HG02884 (cell line): ENCODE data around the gene INHBB.
"Not testable (repeated sequence)": the region's sequence is repeated elsewhere in the genome, so short reads cannot be mapped to it uniquely, and the experiment has no call there.

Source experiments
- ATAC-seq: cut with Tn5 transposase; IDR thresholded peaks from one replicate; pipeline ENCODE4 v1.9.1; 2021; ENCODE audit warnings: mild to moderate bottlenecking, moderate library complexity; ENCODE audit not compliant: unreplicated experiment

INHBB gene

DNA sequence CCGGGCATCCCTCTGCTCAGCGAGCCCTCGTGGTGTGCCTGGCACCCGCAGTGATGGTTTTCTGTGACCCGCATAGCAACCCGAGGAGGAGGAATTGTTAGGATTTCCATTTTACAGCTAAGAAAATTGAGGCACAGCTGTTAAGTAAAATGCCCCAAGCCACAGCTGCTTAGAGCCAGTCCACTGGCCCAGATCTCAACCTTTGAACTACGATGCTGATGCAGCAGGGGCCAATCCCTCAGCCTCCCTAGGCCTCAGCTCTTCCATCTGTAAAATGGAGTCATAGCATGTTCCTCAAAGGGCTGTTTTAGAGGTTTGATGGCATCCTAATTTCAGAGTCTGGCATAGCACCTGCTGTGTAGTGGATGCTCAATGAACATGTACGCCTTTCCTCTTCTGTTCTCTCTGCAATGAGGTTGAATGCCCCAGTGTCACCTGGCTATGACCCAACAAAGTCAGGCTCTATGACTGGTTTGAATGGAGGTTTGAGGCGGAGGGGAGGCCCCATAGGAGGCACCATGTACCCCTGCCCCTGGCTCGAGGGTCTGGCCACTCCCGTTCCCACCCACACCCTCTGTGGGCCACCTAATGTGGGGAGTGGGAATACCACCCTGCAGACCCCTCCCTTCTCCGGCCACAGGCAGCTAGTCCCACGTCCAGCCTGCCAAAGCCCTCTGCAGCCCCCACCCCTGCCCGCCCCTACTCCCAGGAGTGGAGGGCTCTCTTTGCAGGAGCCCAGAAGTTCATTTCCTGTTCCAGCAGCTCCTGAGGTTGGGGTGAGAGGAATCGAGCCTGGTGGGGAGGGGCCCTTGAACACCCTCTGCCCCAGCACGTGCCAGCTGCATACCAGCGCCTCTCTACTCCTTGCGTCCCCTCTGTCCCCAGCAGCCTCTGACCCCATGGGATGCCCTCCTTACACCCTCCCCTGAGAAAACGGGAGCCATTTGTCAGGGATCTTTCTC is 31.0 kb downstream of the INHBB start:
- ATAC-seq: no peak

GRCh38 chr2:120378605-120379004 is 32.7 kb downstream of the INHBB start:
- no peak for ATAC-seq

- ATAC-seq: no peak
These were observed 34.3 kb downstream of the INHBB start for GRCh38 chr2:120379916-120380893.

DNA sequence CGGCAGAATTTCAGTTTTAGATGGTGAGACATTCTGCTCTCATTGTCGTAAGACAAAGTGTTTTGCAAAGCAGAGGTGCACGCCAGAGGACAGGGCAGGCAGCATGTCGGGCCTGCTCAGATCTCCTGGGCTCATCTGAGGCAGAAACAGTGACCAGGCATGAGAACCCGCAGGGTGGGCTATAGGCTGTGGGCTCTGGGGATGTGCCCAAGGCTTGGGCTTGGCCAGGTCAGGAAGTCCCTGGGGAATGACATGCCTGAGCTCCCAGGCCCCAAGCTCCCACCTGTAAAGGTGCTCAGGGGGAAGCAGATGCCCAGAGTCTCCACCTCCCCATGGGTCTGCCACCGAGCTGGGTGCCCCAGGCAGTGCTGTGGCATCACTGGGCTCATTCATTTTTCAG is 35.3 kb downstream of the INHBB start:
- no peak for ATAC-seq

- no peak for ATAC-seq
These were observed 35.7 kb downstream of the INHBB start for GRCh38 chr2:120381661-120382060.

DNA sequence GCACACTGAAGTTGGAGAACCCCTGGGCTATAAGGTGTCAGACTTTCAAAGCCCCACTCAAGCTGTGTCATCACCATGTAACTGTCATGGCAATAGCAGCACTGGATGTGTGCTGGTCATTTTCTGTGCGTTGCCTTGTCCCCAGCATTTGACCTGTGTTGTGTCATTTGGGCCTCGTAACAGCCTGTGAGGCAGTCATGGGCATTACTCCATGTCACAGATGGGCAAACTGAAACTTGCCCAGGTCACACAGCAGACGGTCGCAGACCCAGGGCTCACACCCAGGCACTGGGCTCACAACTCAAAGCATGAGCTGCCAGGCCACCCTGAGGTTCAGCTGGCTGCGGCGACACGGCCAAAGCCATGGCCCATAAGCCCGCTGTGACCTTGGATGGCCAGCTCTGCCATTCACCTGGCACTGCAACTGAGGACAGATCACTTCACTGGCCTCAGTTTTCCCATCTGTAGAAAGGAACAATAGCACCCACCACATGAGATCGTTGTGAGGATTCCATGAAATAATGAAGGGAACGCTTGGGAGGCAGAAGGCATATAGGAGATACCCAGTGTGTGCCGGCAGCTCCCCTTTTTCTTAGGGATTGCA is 36.7 kb downstream of the INHBB start:
- ATAC-seq: no peak

- ATAC-seq: no peak
These were observed 37.3 kb downstream of the INHBB start for GRCh38 chr2:120383191-120383590.

DNA sequence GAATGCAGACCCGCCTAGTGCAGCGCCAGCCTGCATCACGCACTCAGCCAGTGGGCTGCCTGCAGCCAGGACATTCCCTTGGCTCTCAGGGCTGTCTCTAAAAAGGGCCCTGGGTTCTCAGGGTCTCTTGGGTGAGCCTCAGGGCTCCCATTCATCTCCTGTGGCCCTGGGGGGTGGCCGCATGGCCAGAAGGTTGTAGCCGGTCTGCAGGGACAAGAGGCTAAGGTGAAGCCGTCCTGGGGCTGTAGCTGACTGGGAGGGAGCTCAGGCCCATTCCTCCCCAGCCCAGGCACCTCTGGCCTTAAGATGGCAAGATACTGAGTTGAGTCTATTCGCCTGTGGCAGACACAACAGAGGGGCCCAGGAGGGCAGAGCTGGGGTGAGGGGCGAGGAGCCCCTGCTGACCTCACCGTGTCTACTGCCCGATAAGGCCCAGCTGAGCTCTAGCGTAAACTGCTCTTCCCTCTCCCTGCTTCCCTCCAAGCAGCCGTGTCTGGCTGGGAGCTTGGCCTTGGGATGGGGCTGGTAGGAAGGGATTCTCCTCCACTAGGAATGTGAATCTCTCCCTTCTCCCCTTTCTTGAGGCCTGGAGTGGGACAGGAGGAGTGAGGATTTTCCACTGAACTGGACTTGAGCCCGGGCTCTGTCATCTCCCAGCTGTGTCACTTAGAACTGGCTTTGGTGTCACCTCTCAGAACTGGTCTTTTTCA is 37.9 kb downstream of the INHBB start:
- ATAC-seq: no peak

- ATAC-seq: no peak
These were observed 38.8 kb downstream of the INHBB start for GRCh38 chr2:120384486-120385354.

GRCh38 chr2:120385355-120386127 is 39.6 kb downstream of the INHBB start:
- ATAC-seq: no peak

DNA sequence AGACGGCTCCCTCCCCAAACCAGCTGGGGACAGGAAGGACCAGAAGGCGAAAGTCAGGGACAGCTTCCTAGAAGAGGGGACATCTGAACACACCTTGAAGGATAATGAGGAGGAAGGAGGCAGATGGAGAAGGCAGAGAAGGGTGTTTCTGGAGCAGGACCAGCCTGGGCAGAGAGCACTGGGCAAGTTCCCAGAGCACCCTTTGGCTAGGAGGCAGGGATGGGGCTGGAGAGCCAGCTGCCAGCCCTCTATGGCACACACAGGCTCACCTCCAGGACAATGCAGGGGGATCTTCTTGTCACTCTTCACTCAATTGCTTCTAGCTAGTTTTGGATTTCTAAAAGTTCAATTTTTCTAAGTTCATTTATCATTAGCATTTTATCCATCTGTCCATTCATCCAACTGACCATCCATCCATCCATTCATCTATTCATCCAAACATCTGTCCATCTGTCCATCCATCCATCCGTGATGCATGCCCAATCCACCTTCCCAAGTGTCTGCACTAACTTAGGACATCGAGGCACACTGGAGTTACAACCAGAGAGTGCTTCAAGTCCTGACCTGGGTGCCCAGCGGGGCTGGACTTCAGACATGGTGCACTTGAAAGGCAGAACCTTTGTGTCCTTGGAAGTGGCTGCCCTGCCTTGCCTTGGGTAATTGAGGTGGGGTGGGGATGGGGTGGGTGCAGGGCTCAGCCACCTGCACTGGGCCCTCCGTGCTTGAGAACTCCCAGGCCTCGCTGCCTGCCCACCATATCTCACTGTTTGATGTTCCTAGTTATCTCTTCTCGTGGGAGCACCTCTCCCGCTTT is 42.5 kb downstream of the INHBB start:
- ATAC-seq: no peak

GRCh38 chr2:120389036-120389391 is 43.1 kb downstream of the INHBB start:
- ATAC-seq: no peak

GRCh38 chr2:120390381-120391055 is 44.6 kb downstream of the INHBB start:
- ATAC-seq: no peak

GRCh38 chr2:120391382-120391781 is 45.4 kb downstream of the INHBB start:
- not testable (repeated sequence) for ATAC-seq

DNA sequence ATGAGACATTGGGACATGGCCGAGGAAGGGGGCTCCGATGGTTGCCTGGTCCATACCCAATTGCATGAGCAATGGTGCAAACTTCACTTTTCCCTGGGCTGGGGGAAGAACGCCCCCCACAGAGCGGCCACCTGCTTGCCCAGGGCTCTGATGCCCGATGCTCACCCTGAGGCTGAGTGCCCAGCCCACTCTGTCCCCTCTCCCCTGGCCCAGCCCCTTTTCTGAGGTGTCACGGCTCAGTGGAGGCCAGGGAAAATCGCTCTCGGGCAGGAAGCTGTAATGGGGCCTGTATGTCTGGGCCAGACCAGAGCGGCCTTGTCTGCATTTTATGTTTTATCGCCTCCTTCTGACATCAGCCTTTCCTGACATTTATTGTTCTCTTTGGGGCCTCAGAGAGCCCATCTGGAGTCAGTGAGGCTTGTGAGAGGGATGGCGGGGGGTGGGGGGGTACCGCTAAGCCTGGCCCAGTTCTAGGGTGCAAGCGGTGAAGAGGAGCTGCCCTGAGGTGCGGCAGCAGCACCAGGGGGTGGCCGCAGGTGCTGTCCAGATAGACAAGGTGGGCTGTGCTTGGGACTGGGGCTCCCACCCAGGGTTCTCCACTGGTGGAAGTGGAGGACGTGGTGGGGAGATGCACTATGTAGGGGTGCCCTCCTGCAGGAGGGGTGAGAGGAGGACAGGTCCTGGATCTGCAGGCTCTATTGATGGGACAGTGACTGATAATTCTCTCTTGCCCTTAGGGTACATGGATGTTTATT is 46.2 kb downstream of the INHBB start:
- no peak for ATAC-seq

DNA sequence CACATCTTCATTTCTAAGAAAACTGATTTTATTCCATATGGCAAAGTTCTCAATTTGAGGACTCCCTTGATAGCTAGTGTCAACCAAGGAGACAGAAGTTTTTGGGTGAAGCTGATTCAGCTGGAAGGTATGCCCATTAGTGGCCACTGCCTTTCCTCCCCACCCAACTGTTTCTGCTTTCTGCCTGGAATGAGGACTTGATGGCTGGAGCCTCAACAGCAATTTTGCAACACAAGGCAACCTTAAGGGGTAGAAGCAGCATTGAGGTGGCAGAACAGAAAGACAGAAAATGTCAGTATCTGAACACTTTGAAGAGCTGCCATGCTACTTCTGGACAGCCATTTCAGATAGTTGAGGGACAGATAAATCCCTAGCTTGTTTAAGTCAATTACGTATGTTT is 47.0 kb downstream of the INHBB start:
- no peak for ATAC-seq

- ATAC-seq: no peak
These were observed 47.5 kb downstream of the INHBB start for GRCh38 chr2:120393456-120393855.
